ENCODE results near the gene TEAD4. TPM values are rescaled to one million over a fixed set of nuclear protein-coding genes. Genes with fewer than 3 reads are reported as not detected.

The TEAD4 gene
- total RNA-seq, result not detected

GRCh38 chr12:2959192-2959504 is at the start of gene TEAD4:
Gene TEAD4, plus strand, starts transcription at chr12:2959397.

DNA sequence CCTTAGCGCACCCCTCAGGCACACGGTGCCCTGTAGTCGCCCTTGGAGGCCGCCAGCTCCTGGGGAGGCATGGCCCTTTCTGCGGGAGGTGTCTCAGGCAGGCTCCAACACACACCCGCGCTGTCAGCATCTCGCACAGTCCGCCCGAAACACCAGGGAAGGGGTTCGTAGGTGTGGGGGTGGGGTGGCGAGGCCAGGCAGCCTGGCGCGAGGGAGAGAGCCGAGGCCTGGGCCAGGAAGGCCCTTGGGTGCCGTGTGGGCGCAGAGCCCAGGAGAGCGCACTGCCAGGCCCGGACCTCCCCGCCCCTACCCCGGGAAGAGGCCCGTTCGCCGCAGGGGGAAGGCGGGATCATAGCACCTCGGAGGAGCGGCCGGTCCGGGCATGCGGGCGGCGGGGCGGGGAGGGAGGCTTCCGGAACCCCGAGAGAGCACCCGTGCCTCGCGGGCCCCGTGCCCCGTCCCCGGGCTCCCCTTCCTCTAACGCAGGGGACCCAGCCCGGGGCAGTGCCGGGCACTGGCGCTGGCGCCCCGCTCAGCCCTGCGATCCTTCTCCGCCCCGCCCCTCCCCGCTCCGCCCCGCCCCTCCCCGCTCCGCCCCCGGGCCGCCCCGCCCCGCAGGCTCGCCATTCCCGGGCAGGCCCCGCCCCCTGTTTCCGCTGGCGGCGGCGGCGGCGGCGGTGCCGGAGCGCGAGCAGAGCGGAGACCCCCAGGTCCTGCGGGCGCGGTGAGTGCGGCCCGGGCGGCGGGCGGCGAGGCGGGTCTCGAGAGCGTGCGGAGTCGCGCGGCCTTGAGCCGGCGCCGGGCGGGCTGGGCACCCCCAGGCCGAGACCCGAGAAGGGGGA is 117.8 kb downstream of the TEAD4 start, which contains the start of gene TSPAN9:
Gene TSPAN9, plus strand, starts transcription at position 650 of the 842 bp plus-strand sequence. CDS start 123,815 bp downstream, outside the sequence.

Small RNA genes lying within 50 kb of the gene (small RNA-seq; reads per million reads assigned to genes)
- gene RNU6-1315P (ENCODE audit: low replicate concordance), result not detected

Other genes starting within 250 kb of the TEAD4 start
- gene FKBP4, start 164.4 kb upstream of the TEAD4 start, total RNA-seq, result 44.8 TPM
- gene ITFG2, start 146.7 kb upstream of the TEAD4 start, total RNA-seq, result 30.7 TPM
- gene NRIP2, start 124.4 kb upstream of the TEAD4 start, total RNA-seq, result not detected
- not detected for gene TEX52, start 102.4 kb upstream of the TEAD4 start, total RNA-seq
- gene FOXM1, start 82.2 kb upstream of the TEAD4 start, total RNA-seq, result 3.4 TPM
- gene RHNO1, start 82.2 kb upstream of the TEAD4 start, total RNA-seq, result 32.9 TPM
- gene TULP3, start 68.5 kb upstream of the TEAD4 start, total RNA-seq, result 17.2 TPM
- 11.0 TPM for gene TSPAN9, start 118.0 kb downstream of the TEAD4 start, total RNA-seq